HG02678 (cell line): ENCODE measurements around the gene SYNE2.

ENCODE experiments used
- ATAC-seq: cut with Tn5 transposase; IDR thresholded peaks from one replicate; pipeline ENCODE4 v1.9.1; 2021; ENCODE audit warnings: mild to moderate bottlenecking, moderate library complexity; ENCODE audit not compliant: unreplicated experiment

SYNE2 gene

DNA sequence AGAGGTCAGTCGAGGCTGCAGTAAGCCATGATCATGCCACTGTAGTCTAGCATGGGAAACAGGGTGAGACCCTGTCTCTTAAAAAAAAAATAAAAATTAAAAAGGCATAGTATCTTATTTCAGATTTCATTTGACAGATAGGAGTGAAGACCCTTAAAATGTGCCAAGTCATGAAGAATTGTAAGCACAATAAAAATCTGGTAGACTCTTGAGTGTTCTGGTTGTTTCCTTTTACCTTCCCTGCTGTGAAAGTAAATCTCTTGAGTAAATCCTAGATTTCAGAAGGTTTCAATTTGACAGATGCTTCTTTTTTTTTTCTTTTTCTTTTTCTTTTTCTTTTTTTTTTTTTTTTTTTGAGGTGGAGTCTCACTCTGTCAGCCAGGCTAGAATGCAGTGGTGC is 332.4 kb downstream of the SYNE2 start:
- no peak for ATAC-seq

DNA sequence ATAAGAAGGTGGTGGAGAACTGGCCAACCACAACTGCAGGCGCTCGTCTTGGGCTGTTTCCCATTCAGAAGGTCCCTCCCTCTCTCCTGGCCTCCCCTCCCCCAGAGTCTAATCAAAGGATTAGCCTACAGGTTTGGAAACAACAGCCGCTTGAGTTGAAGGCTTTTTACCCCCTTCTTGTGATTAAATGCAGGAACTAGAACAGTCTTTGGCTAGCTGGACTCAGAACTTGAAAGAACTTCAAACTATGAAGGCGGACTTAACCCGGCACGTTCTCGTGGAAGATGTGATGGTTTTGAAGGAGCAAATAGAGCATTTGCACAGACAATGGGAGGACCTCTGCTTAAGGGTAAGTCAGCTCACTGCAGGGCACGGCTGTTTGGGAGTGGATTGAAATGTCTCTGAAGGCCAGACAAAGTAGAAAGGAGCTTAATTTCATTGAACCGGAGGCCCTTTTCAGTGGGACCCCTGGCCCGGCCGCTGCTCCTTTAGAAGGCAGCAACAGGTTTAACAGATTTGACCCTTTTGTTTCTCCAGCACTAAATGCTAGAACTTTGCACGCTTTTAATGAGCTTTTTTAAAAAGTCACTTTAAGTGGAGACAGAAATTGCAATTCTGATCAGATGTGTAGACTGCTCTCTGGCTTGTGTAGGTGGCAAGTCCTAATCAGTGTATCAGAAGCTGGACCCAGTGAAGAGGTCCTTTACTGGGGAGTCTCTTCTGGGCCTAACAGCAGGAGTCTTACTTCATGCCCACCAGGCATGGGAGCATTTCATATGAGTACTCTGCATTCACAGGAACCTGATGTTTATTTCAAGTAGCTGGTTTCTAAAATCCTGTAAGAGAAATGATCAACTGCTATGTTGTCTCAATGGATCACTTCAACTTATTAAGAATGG is 333.7 kb downstream of the SYNE2 start:
- ATAC-seq, result no peak

DNA sequence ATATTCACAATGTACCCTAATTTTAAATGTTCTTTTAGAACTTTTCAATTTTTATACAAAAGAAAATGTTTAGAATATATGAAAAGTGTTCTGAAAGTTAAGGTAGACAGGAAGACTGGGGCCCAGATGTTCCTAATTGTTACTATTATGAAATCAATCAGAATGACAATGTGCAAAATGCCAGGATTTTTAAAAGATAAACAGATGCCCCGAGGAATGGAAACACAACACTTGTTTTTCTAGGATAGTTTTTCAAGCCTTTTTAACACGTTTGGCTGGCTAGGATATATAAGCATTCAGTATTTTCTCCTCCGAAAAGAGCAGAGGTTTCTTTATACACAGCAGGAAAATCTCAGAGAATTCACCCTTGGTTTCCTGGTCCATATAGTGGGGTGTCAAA is 334.5 kb downstream of the SYNE2 start:
- ATAC-seq, result no peak

DNA sequence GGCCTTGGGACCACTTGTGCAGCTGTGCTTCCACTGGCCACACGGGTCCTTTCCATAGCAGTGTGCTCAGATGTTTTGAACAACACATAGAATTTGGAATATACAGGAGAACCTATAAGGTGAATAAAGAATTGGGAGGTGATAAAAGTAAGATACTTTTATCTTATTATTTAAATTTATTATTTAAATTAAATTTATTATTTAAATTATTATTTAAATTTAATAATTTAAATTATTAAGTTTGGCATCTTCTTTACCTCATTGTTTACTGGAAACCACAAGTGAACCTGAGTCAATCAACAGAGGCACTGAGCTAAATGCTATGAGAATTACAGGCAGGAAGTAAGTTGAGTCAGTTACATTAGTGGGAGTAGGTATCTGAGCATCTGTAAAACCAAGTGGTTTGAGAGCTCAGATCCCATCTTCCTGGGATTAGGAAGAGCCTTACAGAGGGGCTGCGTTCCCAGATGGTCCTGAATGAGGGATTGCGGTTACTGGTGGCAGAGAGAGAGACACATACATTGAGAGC is 338.2 kb downstream of the SYNE2 start:
- no peak for ATAC-seq

DNA sequence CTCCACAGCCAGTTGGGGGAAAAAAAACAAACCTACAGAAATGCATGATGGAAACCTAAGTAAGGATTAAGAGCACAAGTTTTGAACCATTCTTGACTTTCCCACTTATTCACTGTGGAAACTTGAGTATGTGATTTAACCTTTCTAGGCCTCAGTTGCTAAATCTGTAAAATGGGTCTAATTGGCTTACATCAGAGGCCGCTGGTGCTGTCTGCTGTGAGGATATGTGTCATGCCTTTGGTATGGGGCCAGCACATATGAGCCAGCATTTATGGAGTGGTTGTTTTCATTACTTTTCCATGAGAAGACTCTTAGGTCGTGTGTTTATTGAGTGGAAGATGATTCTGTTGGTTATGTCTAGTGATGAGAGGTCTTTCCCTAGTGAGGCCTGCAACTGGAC is 339.0 kb downstream of the SYNE2 start:
- ATAC-seq, result no peak

DNA sequence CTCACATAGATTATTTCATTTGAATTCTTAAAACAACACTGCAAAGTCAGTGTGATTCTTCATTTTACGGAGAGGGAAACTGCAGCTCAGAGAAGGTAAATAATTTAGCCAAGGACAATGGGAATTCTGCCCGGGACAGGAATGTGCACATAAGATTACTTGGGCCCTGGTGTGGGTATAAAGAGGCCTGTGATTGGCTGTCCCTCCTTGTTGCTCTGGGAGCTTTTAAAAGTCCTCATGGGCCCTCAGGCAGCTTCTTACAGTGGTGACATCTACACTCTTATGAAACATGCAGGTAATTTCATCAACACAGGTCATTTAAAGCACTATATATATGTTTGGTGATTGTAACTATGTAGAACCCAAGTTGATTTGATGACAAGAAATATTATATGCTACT is 341.0 kb downstream of the SYNE2 start:
- no peak for ATAC-seq

DNA sequence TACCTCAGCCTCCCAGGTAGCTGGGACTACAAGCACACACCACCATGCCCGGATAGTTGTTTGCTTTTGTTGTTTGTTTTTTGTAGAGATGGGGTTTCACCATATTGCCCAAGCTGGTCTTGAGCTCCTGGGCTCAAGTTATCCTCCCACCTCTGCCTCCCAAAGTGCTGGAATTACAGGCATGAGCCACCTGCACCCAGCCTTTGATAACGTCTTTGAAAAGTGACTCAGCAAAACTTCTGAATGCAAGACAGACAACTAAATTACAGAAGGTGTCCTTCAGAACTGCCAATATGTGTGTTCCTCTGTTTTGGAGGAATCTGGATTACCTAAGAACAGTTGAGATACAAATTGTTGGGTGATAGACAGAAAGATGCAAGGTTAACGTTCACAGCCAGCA is 341.6 kb downstream of the SYNE2 start:
- no peak for ATAC-seq

DNA sequence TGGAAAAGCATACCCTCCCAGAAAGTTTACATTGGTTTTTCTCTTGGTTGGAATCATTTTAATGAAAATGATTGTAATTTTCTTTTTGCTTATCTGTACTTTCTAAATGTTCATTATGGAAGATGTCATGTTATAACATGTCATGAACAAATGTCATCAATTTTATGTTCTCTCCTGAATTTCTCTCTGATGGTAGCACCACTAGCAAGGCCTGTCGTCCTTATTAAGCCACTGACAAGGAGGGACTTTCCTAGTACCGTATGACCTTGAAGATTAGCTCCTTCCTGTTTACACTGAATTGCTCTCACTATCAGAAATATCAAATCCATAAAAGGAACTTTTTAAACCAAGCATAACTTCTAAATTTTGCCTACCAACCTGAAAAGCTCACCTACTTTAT is 342.4 kb downstream of the SYNE2 start:
- peak; percentile 51 for ATAC-seq

DNA sequence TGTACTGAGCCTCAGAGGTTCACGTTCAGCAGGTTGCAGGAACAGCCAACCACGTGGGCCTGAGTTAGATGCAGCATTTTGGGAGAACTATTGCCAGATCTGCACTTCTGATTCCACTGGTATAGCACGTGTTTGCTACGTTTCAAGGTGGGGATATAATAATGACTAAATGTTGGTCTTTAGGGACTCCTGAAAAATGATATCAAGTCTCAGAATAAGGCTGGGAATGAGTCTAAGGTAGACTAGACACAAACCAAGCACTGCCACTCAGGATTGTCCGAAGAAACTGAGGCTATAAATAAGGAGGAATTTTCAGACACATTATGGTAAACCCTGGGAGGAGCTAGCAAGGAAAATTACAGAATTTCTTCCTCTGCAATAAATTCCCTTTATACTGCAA is 343.3 kb downstream of the SYNE2 start:
- no peak for ATAC-seq

DNA sequence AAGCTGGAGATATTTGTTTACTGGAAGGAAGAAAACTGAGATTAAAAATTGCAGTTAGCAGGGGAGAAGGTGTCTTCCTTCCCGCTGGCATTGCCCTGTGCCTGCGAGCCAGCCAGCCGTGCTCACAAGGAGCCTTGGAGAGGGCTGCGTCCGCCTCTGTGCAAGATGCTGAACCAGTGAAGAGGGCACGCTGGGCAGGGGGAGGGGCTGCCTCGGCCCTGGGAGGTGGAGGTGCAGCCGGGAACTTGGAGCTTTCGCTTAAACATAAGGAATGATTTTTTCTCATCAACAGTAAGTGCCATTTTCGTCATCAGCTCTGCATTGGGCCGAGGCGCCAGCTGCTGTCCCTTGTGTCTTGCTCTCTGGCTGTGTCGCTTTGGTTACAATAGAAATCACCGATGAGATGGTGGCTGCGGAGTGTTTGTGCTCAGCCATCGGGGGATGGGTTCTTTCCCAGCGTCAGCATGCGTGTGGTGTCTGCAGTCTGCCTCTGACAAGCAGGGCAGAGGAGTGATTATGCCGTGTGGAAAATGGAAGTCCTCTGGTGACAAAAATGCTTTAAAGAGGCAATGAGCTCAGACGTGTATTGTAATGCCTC is 344.1 kb downstream of the SYNE2 start:
- peak; percentile 68 for ATAC-seq

DNA sequence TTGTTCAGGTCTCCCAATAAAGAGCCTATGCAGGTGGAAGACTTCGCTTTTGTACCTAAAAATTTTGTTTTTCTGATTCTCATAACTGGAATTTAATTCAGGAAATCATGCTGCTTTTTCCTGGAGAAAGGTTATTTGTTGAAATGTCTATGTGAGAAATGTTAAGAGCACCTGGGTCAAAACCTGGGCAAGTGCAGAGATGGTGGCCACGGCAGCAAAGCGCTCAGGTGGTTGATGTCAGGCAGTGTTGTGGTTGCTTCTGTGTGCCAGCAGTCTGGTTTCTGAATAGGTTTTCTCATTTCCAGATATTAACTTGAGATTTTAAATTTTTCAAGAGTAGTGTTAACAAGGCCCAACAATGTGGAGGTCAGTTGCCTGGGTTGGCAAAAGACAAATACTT is 345.2 kb downstream of the SYNE2 start:
- no peak for ATAC-seq

DNA sequence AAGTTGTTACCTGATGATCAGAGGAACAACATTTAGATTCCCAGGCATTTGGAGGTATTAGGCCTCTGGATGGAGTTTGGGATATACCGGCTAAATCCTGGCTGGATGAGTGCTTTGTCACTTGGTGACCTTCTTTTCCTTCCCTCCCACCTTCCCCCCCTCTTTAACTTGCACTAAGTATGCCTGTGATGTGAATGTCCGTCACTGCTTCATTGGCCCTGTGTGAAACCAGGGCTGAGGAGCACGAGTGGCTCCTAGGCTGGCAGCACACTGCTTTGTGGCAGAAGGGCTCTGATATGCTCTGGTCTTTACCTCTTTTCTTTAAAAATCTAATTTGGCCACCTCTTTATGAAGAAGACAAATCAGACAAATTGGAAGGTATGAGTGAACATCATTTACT is 345.7 kb downstream of the SYNE2 start:
- ATAC-seq, result no peak

DNA sequence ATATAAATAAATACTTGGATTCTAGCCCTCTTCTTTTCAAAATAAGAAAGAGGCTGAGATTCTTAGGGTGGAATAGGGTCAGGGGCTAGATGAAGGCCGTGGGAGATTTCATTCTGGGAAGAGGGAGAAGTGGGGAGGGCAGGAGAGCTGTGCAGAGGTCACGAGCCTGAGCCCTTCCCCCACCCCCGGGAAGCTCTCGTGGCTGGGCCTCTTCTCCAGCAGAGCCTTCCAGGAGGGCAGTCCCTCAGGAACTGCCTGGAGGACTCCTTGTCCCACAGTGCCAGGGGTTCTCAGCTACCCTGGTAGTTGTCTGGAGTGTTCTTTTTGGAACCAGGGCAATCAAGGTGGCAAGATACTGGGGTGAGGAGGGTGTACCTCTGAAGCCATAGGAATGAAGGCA is 347.4 kb downstream of the SYNE2 start:
- ATAC-seq, result no peak

DNA sequence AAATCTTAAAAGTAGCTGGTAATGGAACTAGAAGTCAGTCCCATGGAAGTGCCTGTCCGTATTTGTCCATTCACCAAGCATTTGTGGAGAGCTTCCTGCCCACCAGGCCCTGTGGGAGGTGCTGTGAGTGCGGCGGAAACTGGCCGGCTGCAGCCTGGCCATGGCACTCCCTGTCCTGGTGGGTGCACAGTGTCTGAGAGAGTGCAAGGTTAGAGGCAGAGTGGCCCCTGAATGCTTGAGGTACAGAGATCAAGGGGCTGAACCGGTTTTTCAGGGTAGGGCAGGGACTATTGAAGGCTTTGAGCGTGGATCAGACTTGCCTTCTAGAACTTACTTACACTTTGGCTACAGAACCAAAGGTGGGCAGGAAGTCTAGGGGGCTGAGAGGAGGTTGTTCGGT is 348.5 kb downstream of the SYNE2 start:
- ATAC-seq, result no peak

DNA sequence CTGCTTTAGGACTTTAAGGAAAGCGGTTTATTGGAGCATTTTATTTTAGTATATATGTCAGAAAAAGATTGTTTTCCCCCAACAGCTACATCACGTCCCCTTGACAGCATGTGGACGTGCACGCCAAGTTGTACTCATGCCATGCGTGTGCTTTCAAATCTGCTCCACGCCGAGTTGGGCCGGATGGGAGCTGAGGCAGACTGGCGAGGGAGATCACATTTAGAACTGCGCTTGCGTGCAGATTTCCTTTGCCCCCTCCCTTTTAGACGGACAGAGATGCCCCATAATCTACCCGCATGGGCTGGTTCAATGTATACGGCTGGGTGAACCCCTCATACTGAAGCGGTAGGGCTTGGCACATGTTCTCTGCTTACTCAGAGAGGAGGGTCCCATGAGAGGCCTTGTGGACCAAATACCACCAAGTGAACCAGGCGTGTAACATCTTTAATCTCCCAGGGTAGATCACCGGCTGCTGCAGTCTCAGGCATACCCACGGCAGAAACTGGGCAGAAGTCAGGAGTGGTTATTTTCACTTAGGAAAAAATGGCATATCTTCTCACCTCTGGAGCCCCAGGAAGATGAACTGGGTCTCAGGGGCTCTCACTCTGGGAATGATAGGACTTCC is 349.2 kb downstream of the SYNE2 start:
- ATAC-seq, result no peak

DNA sequence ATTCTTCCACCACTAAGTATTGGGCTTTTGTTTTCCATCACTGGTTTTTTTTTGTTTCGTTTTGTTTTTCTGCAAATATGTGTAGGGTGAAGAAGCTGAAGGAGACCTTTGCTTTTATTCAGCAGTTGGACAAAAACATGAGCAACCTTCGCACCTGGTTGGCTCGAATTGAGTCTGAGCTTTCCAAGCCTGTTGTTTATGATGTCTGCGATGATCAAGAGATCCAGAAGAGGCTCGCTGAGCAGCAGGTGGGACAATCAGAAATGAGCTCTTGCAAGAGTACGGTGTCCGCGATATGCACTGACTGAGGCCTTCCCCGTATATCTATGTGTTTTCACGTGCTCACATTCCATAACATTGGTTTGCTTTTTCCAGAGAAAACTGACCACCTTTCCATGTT is 349.9 kb downstream of the SYNE2 start:
- no peak for ATAC-seq

DNA sequence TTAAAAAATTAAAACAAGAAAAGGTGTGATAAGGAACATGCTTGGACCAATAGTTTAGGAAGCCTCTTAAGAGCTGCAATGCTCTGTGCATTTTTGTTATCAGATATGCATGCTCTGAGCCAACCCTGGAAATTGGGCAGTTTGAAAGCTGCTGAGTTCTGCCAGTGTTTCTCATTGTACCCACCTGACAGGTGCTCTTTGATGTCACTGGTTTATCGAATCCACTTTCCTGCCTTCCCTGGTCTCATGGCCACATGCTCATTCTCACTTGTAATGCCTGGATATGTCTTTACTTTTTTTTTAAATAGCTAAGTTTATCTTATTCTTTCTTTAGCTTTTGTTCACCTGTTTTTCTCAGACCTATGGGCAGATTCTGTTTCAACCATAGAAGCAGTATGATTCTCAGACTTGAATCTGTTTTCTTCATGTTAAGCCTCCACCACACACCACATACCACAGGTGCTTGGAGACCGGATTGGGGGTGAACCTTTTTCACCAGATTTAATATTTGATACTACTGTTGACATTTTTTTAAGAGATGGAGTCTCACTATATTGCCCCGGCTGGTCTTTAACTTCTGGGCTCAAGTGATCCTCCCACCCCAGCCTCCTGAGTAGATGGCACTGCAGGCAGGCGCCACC is 350.7 kb downstream of the SYNE2 start:
- ATAC-seq, result no peak

DNA sequence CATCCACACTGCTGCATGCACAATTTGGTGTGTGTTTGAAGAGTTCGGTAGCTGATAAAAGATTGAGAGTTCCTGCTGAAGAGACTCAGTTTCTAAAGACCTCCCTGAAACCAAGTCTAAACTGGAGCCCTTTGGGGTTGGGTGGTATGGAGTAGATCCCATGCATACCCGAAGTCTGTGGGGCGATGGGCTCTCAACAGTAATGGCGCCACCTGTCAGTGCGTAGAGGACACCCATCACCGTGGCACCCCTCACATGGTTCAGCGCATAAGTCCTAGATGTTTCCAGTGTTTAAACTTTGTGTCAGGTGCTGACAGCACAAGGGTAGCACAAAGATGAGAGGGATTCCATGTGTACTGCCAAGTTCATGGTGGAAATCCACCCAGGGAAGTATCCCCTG is 355.5 kb downstream of the SYNE2 start:
- no peak for ATAC-seq

DNA sequence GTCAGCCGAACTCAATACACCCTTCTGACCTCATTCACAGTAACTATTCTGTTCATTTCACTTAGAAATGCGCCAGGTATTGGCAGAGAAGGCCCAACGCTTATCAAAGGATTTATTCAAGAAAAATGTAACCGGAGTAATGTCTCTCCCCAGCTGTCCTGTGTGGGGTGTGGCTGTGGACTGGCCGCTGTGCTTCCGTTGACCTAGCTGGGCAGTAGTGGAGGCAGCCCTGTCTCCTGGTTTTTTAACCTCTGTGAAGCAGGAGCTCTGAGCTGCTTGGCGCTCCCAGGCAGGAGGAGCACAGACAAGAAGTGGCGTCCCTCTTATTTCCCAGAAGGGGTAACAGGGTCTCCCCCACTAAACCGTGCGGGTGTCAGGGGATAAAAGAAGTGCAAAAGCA is 356.2 kb downstream of the SYNE2 start:
- ATAC-seq, result peak; percentile 14

DNA sequence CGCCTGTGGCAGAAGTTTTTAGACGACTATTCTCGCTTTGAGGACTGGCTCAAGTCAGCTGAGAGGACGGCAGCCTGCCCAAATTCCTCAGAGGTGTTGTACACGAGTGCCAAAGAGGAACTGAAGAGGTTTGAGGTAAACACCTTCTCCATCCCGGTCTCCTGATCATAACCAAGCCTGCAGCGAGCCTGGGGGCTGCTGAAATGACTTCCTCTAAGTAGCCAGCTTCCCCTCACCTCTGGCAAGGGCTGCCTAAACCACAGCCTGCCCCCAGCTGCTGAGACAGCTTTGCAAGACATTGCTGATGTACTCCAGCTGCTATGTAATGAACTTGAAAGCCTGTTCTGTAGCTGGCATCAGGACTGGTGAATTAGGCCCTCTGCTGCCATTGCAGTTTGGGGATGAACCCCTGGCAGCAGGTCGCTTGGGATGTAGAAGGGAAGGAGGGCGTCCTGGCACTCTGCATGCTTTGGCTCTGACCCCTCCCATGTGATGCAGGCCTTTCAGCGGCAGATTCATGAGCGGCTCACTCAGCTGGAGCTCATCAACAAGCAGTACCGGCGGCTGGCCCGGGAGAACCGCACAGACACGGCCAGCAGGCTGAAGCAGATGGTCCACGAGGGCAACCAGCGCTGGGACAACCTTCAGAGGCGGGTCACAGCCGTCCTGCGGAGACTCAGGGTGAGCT is 356.8 kb downstream of the SYNE2 start:
- peak; percentile 77 for ATAC-seq

DNA sequence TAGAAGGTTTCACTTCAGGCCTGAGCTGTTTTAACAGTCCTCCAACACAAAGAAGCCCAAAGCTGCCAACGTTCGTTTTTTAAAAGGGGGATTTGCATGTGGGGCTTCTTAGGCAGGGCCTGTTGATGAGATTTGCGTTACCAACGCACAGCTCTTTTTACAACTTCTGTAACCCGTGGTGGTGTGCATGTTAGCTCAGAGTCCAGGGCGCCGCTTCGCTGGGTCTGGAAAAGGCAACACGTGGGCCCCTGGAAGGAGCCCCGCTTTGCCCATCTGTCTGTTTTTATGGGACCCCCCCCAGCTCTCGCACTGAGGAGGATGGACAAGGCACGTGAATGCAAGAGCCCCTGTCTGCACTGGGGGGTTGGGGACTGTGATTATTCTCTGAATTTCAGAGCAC is 357.4 kb downstream of the SYNE2 start:
- no peak for ATAC-seq
